ENCODE results near the gene PSMD5.

Gene PSMD5

GRCh38 chr9:120779227-120779626, 63.5 kb downstream of the PSMD5 start:
- H3F3A ChIP-seq (ENCODE audit: control insufficient read depth, insufficient read depth): no peaks in the 10 kb centered on the region
- H3K4me2 ChIP-seq (ENCODE audit: low read length): no peak overlapping the region
- H3K9me2 ChIP-seq (replicated peaks; ENCODE audit: control insufficient read depth, low read length): no peaks in the 10 kb centered on the region
- no peaks in the 10 kb centered on the region for H3K4me1 ChIP-seq (ENCODE audit: control insufficient read depth, low read length)
- no peaks in the 10 kb centered on the region for H4K20me1 ChIP-seq (ENCODE audit: control insufficient read depth, insufficient read depth, low read depth, low read length)
- peaks cover 80% of the 10 kb centered on the region for H3K36me3 ChIP-seq (ENCODE audit: control insufficient read depth, low read length)
- peaks cover 59% of the 10 kb centered on the region for H3K79me2 ChIP-seq (ENCODE audit: control insufficient read depth, low read length)
- H3K4me3 ChIP-seq (ENCODE audit: low read length): no peak overlapping the region
- H3K27me3 ChIP-seq (ENCODE audit: control insufficient read depth, low read length): no peaks in the 10 kb centered on the region
- no peaks in the 10 kb centered on the region for H3K9me3 ChIP-seq (ENCODE audit: control insufficient read depth, insufficient read depth, low read length)
- TF ChIP-seq CTCF (IDR thresholded peaks at IDR 0.05; ENCODE audit: low read depth, low read length, poor library complexity, severe bottlenecking) (no peak), EZH2phosphoT487 (IDR thresholded peaks at IDR 0.05; ENCODE audit: borderline replicate concordance, low read length) (no peak)
- H3K27ac ChIP-seq (ENCODE audit: low read depth, low read length): no peak overlapping the region

- H3K27me3 ChIP-seq (ENCODE audit: control insufficient read depth, low read length): no peaks in the 10 kb centered on the region
- H3K9me3 ChIP-seq (ENCODE audit: control insufficient read depth, insufficient read depth, low read length): no peaks in the 10 kb centered on the region
- H3K4me3 ChIP-seq (ENCODE audit: low read length): no peak overlapping the region
- TF ChIP-seq CTCF (IDR thresholded peaks at IDR 0.05; ENCODE audit: low read depth, low read length, poor library complexity, severe bottlenecking) (no peak), EZH2phosphoT487 (IDR thresholded peaks at IDR 0.05; ENCODE audit: borderline replicate concordance, low read length) (no peak)
- no peak overlapping the region for H3K27ac ChIP-seq (ENCODE audit: low read depth, low read length)
- H3K79me2 ChIP-seq (ENCODE audit: control insufficient read depth, low read length): peaks cover 54% of the 10 kb centered on the region
- H3K4me2 ChIP-seq (ENCODE audit: low read length): no peak overlapping the region
- no peaks in the 10 kb centered on the region for H3K4me1 ChIP-seq (ENCODE audit: control insufficient read depth, low read length)
- peaks cover 77% of the 10 kb centered on the region for H3K36me3 ChIP-seq (ENCODE audit: control insufficient read depth, low read length)
- H4K20me1 ChIP-seq (ENCODE audit: control insufficient read depth, insufficient read depth, low read depth, low read length): no peaks in the 10 kb centered on the region
- no peaks in the 10 kb centered on the region for H3K9me2 ChIP-seq (replicated peaks; ENCODE audit: control insufficient read depth, low read length)
- no peaks in the 10 kb centered on the region for H3F3A ChIP-seq (ENCODE audit: control insufficient read depth, insufficient read depth)
These were observed 64.0 kb downstream of the PSMD5 start for GRCh38 chr9:120778758-120779157.

- Histone ChIP-seq H3K27ac (ENCODE audit: low read depth, low read length) (no peak overlapping the region), H3K9me3 (ENCODE audit: control insufficient read depth, insufficient read depth, low read length) (no peaks in the 10 kb centered on the region), H3K4me2 (ENCODE audit: low read length) (no peak overlapping the region), H3K79me2 (ENCODE audit: control insufficient read depth, low read length) (peaks cover 39% of the 10 kb centered on the region), H3K36me3 (ENCODE audit: control insufficient read depth, low read length) (peaks cover 79% of the 10 kb centered on the region), H3K9me2 (replicated peaks; ENCODE audit: control insufficient read depth, low read length) (no peaks in the 10 kb centered on the region), H4K20me1 (ENCODE audit: control insufficient read depth, insufficient read depth, low read depth, low read length) (no peaks in the 10 kb centered on the region), H3K4me3 (ENCODE audit: low read length) (no peak overlapping the region), H3K4me1 (ENCODE audit: control insufficient read depth, low read length) (no peaks in the 10 kb centered on the region), H3F3A (ENCODE audit: control insufficient read depth, insufficient read depth) (no peaks in the 10 kb centered on the region), H3K27me3 (ENCODE audit: control insufficient read depth, low read length) (no peaks in the 10 kb centered on the region)
- TF ChIP-seq CTCF (IDR thresholded peaks at IDR 0.05; ENCODE audit: low read depth, low read length, poor library complexity, severe bottlenecking) (no peak), EZH2phosphoT487 (IDR thresholded peaks at IDR 0.05; ENCODE audit: borderline replicate concordance, low read length) (no peak)
These were observed 65.5 kb downstream of the PSMD5 start for GRCh38 chr9:120777229-120777628.

- H3K4me1 ChIP-seq (ENCODE audit: control insufficient read depth, low read length): no peaks in the 10 kb centered on the region
- H3F3A ChIP-seq (ENCODE audit: control insufficient read depth, insufficient read depth): no peaks in the 10 kb centered on the region
- no peak overlapping the region for H3K4me2 ChIP-seq (ENCODE audit: low read length)
- H3K36me3 ChIP-seq (ENCODE audit: control insufficient read depth, low read length): peaks cover 82% of the 10 kb centered on the region
- no peaks in the 10 kb centered on the region for H3K9me3 ChIP-seq (ENCODE audit: control insufficient read depth, insufficient read depth, low read length)
- H3K79me2 ChIP-seq (ENCODE audit: control insufficient read depth, low read length): peaks cover 35% of the 10 kb centered on the region
- no peaks in the 10 kb centered on the region for H4K20me1 ChIP-seq (ENCODE audit: control insufficient read depth, insufficient read depth, low read depth, low read length)
- H3K27me3 ChIP-seq (ENCODE audit: control insufficient read depth, low read length): no peaks in the 10 kb centered on the region
- H3K27ac ChIP-seq (ENCODE audit: low read depth, low read length): no peak overlapping the region
- H3K9me2 ChIP-seq (replicated peaks; ENCODE audit: control insufficient read depth, low read length): no peaks in the 10 kb centered on the region
- no peak overlapping the region for H3K4me3 ChIP-seq (ENCODE audit: low read length)
- TF ChIP-seq EZH2phosphoT487 (IDR thresholded peaks at IDR 0.05; ENCODE audit: borderline replicate concordance, low read length): no peak
- no peak for TF ChIP-seq CTCF (IDR thresholded peaks at IDR 0.05; ENCODE audit: low read depth, low read length, poor library complexity, severe bottlenecking)
These were observed 65.9 kb downstream of the PSMD5 start for GRCh38 chr9:120776788-120777187.
